Hematopoietic multipotent progenitor cell treated with erythropoietin and hydrocortisone succinate and interleukin-3 and kit ligand, for 6 days (in vitro differentiated cells): ENCODE data around the gene EIF4EBP3.

Experiments
- DNase-seq: peaks from one replicate; pipeline ENCODE4 v3.0.0-alpha.2; 2015

EIF4EBP3 gene

DNA sequence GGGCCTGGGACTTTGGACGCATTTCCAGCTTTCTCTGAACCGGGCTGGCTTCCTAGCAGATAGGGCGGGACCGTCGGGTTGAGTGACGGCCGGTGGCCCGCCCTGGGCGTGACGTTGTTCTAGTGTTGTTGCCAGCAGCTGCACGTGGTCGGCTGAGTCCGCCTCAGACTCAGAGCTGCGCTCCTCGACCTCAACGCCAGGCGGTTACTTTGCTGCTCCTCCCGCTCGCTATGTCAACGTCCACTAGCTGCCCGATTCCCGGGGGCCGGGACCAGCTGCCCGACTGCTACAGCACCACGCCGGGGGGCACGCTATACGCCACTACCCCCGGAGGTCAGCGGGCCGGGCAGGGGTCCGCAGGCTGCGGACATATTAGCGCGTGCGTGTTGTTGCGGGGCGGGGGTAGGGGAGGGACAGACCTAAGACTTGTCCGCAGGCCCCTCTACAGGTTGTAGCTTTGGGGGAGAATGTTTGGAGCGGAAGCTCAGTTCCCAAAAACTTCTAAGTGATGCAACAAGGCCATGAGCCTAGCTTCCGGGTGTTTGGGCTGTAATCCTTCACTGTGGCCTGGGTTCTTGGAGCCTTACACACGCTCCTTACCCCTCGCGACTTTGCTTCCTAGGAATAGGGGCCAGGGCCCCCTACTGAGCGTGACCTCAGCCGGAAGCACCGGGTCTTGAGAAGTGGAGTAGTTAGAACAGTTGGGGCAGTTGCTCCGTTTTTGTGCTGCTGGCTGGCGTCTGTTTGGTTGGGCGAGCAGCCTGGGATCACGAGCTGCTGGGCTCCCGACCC, at the start of gene EIF4EBP3:
TSS of gene EIF4EBP3 (plus strand) at position 155 of the 792 bp plus-strand sequence. CDS start at position 231, 76 bp downstream.
- peak; percentile 97 for DNase-seq

- DNase-seq, result no peak
These were observed 49.6 kb upstream of the EIF4EBP3 start for GRCh38 chr5:140497897-140498296.

- DNase-seq, result no peak
These were observed 48.9 kb upstream of the EIF4EBP3 start for GRCh38 chr5:140498591-140498990.

- DNase-seq, result no peak
These were observed 44.6 kb upstream of the EIF4EBP3 start for GRCh38 chr5:140502834-140503233.

DNA sequence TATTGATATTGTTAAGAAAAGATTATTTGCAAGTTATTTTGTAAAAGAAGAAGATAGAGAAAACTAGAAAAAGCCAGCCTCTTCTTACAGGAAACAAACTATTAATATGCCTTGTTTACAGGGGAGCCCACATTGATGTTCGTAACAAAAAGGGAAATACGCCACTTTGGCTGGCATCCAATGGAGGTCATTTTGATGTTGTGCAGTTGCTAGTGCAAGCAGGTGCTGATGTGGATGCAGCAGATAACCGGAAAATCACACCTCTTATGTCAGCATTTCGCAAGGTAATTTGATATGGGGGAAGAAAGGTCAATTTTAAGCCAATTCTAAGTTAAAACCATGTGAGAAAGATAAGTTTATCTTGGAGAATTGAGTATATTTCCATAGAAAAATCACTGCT, 37.6 kb upstream of the EIF4EBP3 start:
- DNase-seq, result no peak

DNA sequence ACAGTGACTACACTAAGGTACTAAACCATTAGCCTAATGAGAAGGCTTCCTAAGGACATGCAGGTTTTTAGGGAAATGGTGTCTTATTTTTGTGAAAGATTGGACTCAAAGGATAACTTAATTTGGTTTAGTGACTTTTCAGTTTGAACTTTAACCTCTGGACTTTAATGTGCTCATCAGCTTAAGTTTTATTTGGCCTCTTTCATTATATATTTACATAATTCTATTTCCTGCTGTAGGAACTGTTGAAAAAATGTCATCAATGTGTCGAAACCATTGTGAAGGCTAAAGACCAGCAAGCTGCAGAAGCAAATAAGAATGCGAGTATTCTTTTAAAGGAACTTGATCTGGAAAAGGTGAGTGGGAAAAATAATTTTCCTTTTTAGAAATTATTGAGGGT, 34.3 kb upstream of the EIF4EBP3 start:
- no peak for DNase-seq

GRCh38 chr5:140524003-140524402, 23.5 kb upstream of the EIF4EBP3 start:
- DNase-seq, result no peak

DNA sequence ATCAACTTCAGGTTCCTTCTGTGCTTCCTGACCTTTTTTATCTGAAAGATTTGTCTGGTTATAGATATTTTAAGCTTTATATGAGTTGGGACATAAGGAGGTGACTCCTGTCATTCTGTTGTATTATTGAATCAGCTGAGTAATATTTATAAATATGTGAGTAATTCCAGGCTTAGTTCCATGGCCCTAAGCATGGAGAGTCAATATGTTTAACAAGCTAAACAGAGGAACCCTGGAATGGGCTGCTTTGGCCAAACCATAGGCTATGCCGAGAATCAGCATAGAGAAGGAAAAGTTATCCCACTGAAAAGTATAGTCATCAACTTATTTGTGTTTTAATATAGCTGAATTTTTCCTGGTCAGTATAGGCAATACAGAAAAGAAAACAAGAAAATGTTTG, 7.2 kb upstream of the EIF4EBP3 start:
- no peak for DNase-seq

GRCh38 chr5:140542972-140543371, 4.5 kb upstream of the EIF4EBP3 start:
- DNase-seq, result no peak

DNA sequence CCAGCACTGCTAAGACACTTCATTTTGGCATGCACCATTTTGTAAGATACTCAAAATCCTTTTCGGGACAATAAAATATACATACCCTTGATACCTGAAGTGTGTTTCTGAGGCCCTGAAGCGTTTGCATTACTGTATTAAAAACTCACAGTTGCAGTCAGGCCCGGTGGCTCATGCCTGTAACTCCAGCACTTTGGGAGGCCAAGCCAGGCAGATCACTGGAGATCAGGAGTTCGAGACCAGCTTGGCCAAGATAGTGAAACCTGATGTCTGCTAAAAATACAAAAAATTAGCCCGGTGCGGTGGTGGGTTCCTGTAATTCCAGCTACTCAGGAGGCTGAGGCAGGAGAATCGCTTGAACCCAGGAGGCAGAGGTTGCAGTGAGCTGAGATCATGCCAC, 2.5 kb upstream of the EIF4EBP3 start:
- DNase-seq, result no peak

- DNase-seq, result no peak
These were observed 1.9 kb upstream of the EIF4EBP3 start for GRCh38 chr5:140545606-140546005.

DNA sequence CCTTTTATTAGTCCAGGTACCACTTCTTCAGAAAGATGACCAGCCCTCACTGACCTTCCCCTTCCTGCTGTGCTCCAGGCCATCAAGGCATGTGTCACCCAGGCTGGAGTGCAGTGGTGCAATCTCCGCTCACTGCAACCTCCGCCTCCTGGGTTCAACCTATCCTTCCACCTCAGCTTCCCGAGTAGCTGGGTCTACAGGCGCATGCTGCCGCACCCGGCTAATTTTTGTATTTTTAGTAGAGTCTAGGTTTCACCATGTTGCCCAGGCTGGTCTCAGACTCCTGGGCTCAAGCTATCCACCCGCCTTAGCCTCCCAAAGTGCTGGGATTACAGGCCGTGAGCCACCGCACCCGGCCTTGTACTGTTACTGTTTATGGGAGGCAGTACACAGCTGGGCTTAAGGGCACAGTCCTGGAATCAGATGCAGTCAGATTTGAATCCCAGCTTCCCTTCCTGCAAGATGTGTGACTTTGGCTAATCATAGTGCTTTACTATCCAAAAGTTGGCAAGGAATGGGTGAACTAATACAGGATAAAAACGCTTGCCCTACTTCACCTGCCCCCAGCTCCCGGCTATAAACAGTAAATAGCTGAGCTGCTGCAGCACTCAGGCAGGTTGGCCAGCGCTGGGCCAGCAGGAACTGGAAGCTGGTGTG, 483 bp upstream of the EIF4EBP3 start:
- no peak for DNase-seq

DNA sequence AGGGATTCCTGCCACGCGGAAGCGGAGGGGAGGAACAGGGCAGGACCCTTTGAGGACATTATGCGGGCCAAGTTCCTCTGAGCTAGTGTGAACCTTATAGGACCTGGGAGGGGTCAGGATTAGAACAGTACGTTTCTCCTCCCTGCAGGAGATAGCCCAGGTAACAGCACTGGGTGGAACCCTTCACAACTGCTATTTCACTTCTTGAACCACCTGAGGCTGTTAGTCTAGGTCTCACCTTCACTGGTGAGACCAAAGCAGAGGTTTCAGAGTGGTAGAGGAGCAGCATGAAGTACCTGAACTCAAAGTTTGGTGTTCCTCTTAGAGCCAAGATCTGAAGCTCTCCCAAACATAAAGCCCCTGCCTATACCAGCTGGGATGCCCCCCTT, 832 bp downstream of the EIF4EBP3 start:
- DNase-seq, result no peak

DNA sequence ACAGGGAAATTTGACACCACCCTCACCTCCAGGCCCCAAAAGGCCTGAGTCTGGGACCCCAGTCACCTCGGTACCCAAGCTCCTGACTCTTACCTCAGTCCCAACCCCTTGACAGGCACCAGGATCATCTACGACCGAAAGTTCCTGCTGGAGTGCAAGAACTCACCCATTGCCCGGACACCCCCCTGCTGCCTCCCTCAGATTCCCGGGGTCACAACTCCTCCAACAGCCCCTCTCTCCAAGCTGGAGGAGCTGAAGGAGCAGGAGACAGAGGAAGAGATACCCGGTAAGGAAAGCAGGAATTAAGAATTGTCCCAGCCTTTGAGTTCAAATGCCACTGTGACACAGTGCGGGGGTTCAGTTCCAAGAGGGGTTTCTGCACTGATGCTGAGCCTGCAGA, 1.3 kb downstream of the EIF4EBP3 start:
- DNase-seq, result no peak

DNA sequence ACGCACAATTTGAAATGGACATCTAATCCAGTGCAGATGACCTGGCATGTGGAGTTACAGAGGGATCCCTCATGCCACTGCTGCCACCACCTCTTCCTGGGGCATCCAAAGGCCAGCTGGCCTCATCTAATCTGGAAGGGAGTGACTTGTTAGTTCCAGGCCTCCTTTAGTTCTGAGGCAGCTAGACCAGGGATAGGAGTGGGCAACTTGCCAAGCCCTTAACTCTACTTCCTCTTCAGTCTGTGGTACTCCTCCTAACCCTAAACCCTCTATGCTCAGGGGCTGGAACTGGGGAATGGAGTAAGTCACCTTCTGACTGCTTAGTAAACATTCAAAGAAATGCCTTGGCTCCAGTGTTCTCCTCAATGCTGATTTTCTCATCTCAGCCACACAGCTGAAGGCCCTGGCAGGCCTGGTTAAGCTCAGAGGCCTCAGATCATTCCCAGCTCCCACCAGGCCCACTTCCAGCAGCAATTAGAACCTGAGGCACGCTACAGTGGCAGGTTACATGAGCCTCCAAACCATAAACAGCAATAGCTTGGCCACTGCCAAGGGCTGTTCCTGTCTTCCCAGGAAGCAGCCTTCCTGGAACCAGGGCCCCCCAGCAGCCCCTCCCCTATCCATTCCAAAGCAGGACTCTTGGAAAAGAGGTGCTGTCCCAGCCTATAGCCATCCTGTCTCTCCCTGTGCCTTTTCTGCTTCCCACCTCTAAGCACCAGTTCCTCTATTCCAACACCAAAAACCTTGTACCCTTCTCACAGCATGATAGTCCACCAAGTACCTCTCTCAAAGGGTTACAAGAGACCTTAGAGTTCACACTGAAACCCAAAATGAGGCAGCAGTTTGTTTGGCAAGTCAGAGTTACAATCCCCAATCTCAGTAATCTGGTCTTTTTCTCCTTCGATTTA, 2.0 kb downstream of the EIF4EBP3 start:
- peak; percentile 87 for DNase-seq

DNA sequence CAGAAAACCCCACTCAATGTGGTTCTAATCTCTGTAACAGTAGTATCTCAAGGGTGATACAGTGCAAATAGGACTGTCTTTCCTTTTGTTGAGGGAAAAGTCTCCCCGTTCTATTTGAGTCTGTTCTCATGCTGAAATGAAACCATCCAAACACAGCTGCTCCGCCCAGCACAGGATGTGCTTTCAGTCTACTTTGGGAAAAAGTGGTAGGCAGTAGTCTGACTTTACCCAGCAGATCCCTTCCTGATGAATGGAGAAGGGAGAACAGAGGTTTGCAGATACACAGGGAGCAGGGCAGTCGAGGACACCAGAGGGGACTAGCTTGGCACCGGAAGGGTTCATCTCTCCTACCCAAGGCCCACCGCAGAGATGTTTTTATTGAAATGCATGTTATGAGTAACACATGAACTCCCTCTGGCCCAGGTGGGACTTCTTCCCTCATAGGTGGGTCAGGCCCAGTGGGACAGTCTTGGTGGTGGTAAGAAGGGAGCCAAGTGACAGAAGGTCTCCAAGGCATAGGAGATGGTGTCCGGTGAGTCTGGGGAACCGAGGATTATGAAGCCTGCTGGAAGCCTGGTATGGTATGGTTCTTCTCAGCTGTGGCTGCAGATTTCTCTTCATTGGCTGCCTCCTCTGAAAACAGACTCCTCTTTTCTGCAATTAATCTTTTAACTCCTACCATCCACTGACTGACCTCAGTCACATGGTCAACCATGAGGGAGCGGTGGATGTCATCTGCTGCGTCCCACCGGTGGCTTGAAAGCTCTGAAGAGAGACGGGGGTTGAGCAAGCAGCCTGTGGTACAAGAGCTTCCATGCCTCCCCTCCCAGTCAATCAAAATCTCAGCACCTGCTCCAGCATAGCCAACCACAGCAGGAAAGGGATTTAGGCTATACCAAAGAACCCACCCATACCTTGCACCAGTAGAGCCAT, 3.0 kb downstream of the EIF4EBP3 start:
- DNase-seq, result no peak

GRCh38 chr5:140551872-140552271, 4.4 kb downstream of the EIF4EBP3 start:
- DNase-seq, result no peak

DNA sequence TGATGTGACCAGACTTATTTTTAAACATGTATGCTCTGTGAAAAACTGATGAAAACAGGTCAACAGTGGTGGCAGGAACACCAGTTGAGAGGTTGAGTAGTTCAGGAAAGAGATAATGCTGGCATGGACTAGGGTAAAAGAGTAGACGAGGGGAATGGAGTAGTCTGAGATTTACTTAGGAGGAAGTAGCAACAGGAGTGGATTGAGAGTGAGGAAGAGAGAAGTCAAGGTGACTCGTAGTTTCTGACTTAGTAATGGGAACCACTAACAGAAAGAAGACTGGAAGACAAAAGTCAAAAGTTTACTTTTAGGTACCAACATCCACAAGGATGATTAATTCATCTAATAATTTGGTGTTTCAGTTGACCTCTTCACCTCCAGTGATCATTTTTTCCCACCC, 6.2 kb downstream of the EIF4EBP3 start:
- DNase-seq, result no peak

DNA sequence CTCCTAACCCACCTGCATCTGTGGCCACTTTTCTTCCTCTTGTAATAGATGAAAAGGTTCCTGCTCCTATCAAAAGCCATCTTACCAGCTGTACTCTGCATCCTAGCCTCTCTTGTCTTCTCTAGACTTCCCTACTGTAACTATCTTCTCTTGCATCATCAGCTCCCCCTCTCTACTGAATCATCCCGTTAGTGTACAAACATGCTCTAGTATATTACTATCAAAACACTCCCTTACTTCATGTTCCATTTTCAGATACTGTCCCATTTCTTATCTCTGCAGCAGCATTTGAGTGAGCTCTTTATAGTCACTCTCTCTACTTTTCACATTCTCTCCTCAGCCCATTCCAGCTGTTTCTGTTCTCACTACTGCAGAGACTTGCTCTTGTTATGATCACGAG, 7.0 kb downstream of the EIF4EBP3 start:
- peak; percentile 49 for DNase-seq

DNA sequence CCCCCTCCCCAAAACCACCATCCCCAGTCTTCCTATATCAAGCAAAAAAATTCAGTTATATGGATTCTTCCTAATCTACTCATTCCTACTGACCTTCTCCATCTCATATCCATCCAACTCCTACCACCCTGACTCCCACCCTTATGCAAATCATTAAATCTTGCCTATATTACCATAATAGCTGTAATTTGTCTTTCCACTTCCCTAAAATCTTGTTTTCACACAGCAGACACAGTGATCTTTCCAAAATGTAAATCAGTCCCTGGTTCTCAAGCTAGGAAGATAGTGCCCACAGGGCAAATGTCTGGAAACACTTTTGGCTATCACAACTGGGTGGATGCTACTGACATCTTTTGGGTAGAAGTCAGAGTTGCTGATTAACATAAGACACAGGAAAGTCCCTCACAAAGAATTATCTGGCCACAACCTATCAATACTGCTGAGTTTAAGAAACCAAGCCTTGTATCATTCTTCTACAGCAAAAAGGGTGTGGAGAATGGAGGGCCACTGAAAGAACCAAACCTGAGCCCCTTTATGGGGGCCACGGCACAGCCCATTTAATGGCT, 8.4 kb downstream of the EIF4EBP3 start:
- peak; percentile 34 for DNase-seq

- peak; percentile 52 for DNase-seq
These were observed 9.0 kb downstream of the EIF4EBP3 start for GRCh38 chr5:140556438-140556837.
